Renal cortex interstitium (tissue), 11 donors: ENCODE data around the gene CD80. TPM values are rescaled to one million over a fixed set of nuclear protein-coding genes. Genes with fewer than 3 reads are reported as not detected.

Experiments
- DNase-seq, 11 donors: peaks; one replicate each; pipeline ENCODE4 v3.0.0-alpha.2; 2013; ENCODE audit warnings: low read depth in 9 of 11, low spot score in 4 of 11; ENCODE audit errors: extremely low read depth in 1 of 11
- polyA plus RNA-seq, 3 donors: library from polyadenylated mRNA; unstranded; fragments of 120-200 nt; gene quantifications; one replicate each; pipeline ENCODE4 v1.2.1, GENCODE V29; 2013; ENCODE audit not compliant: insufficient read length in 3 of 3

The CD80 gene
- polyA plus RNA-seq, 3 donors: 0.17 to 0.27 (median 0.17) TPM

DNA sequence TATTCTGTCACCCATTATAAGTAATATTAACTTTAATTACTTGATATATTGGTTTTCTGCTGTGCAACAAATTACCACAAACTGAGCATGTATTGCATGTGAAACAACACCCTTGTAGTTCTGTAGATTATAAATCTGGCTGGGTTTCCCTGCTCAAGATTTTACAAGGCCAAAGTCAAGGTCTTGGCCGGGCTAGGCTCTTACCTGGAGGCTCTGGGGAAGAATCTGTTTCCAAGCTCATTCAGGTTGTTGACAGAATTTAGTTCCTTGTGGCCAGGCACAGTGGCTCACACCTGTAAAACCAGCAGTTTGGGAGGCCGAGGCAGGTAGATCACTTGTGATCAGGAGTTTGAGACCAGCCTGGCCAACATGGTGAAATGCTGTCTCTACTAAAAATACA is 44.8 kb downstream of the CD80 start:
- no peak for DNase-seq

DNA sequence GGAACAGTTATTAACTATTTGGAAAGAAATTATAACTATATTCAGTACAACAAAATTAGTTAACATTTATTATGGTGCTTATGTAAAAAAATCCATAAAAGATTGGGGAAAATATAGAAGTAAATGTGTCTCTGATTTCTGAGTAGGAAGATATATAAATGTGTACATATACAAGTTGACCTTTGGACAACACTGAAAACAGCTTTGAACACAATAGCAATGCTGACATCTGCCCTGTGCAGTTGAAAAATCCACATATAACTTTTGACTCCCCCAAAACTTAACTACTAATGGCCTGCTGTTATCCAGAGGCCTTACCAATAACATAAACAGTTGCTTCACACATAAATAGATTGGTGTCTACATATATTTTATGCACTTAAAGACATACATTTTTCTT is 48.7 kb downstream of the CD80 start:
- no peak for DNase-seq

GRCh38 chr3:119508172-119508845 is 51.1 kb downstream of the CD80 start:
- no peak for DNase-seq

DNA sequence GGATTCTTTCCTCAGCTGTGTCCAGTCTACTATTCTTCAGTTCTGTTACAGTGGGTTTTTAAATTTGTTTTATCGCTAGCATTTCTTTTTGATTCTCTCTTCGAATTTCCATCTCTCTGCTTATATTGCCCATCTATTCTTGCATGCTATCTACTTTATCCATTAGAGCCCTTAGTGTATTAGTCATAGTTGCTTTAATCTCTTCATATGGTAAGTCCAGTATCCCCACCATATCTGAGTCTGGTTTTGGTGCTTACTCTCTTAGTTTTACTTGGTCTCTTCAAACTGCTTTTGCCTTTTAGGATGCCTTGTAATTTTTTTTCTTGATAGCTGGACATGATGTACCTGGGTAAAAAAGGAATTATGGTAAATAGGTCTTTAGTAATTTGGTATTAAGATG is 52.0 kb downstream of the CD80 start:
- no peak for DNase-seq

GRCh38 chr3:119506631-119507030 is 52.8 kb downstream of the CD80 start:
- DNase-seq: no peak

- DNase-seq: no peak
Measured at GRCh38 chr3:119500901-119501300, 58.5 kb downstream of the CD80 start.

- DNase-seq: no peak
Measured at GRCh38 chr3:119500265-119500664, 59.1 kb downstream of the CD80 start.

DNA sequence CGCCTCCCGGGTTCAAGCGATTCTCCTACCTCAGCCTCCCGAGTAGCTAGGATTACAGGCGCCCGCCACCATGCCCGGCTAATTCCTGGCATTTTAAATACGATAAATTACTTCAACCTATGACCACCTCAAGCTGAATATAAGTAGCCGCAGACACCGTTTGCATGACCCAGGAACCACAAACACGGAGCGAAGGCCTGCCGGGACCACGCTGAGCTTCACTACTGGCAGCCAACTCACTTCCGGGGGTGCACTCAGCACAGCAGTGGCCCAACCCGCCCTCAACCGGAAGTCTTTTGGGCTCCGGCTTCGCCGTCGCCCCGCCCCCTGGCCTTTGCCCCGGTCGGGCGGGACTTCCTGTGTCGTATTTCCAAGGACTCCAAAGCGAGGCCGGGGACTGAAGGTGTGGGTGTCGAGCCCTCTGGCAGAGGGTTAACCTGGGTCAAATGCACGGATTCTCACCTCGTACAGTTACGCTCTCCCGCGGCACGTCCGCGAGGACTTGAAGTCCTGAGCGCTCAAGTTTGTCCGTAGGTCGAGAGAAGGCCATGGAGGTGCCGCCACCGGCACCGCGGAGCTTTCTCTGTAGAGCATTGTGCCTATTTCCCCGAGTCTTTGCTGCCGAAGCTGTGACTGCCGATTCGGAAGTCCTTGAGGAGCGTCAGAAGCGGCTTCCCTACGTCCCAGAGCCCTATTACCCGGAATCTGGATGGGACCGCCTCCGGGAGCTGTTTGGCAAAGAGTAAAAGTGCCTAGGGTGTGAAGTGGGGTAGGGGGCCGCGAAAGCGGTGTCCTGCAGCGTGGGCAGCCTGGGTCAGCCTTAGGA is 61.0 kb downstream of the CD80 start, which contains the start of gene TIMMDC1:
TSS of gene TIMMDC1 (plus strand) at position 362 of the 826 bp plus-strand sequence. CDS start at position 549, 187 bp downstream.
- DNase-seq: peak; percentile 93 to 98 (median 96)

- DNase-seq: peak in 1 of 11 donors; percentile 16
Measured at GRCh38 chr3:119497820-119498185, 61.6 kb downstream of the CD80 start.

DNA sequence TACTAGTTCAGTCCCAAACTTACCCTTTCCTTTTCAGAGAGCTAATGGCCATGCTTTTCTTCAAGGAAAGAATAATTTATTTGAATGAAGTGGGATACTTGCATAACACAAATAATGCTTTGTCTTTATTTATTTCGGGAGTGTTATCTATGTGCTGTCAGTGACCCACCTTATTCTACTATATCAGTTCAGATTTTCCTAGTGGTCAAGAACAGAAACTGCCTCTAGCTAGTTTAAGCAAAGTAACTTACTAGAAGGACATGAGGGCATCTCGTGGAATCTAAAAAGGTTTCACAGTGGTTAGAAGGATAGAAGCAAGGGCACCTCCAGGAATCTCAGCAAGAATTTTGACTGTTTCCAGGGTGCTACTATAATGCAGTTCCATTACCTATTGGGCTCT is 64.8 kb downstream of the CD80 start:
- DNase-seq: no peak

DNA sequence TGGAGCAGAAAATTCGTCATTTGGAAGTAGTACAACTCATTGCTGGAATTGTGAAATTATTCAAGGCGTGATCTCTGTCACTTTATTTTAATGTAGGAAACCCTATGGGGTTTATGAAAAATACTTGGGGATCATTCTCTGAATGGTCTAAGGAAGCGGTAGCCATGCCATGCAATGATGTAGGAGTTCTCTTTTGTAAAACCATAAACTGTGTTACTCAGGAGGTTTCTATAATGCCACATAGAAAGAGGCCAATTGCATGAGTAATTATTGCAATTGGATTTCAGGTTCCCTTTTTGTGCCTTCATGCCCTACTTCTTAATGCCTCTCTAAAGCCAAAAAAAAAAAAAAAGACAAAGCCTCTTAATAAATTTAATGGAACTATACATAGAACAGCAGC is 66.6 kb downstream of the CD80 start:
- no peak for DNase-seq

GRCh38 chr3:119492128-119492527 is 67.3 kb downstream of the CD80 start:
- no peak for DNase-seq

DNA sequence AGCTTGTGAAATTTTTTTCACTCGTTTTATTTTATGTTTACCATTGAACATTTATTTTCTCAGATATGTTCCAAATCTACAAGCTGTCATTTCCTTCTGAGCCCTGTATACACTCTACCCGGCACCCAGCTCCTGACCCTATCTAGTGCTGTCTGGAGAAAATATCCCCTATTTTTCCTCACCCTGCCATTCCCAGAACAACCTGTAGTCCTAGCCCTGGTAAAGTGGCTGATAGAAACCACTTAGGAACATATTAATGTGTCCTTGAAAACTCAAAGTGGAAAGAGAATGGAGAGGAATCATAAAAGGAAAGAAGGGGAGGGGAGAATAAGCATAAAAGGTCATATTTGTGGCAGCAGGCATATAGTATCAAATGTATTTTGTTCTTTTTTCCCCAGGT is 69.3 kb downstream of the CD80 start:
- DNase-seq: no peak

GRCh38 chr3:119485563-119485962 is 73.9 kb downstream of the CD80 start:
- DNase-seq: no peak

DNA sequence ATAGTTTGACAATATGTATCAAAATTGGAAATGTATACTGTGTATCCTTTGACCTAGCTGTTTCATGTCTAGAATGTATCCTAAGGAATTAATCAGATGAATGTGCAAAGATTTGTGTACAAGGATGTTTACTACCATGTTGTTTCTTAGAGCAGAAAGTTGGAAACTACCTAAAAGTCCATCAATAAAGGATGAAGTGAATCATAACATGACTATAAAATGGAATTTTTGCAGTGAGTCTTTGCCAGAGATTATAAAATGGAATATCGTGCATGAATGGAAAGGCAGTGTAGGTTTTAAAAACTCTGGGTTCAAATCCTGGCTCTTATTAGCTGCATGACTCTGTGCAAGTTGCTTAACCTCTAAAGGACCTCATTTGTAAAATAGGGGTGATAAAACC is 76.3 kb downstream of the CD80 start:
- DNase-seq: no peak

GRCh38 chr3:119481079-119481478 is 78.3 kb downstream of the CD80 start:
- DNase-seq: no peak

Other genes starting within 250 kb of the CD80 start
- gene TMEM39A, start 96.0 kb downstream of the CD80 start, polyA plus RNA-seq: 10 to 100 TPM; 51.1 to 56.7 (median 53.1) TPM
- 10 to 100 TPM; 22.9 to 28.2 (median 27.7) TPM for gene POGLUT1, start 90.7 kb downstream of the CD80 start, polyA plus RNA-seq
- 100 to 1,000 TPM in 2 of 3 donors, 10 to 100 TPM in 1; 95.8 to 104 (median 103) TPM for gene TIMMDC1, start 61.1 kb downstream of the CD80 start, polyA plus RNA-seq
- 1 to 10 TPM; 6.3 to 7.5 (median 7.0) TPM for gene ADPRH, start 19.9 kb upstream of the CD80 start, polyA plus RNA-seq
- 1 to 10 TPM; 7.1 to 7.4 (median 7.2) TPM for gene PLA1A, start 38.3 kb upstream of the CD80 start, polyA plus RNA-seq
- gene POPDC2, start 101.0 kb upstream of the CD80 start, polyA plus RNA-seq: 1 to 10 TPM; 3.4 to 5.6 (median 5.3) TPM
- gene COX17, start 117.8 kb upstream of the CD80 start, polyA plus RNA-seq: 10 to 100 TPM; 41.4 to 48.1 (median 44.0) TPM
- 10 to 100 TPM; 21.8 to 36.0 (median 22.1) TPM for gene CFAP91, start 143.4 kb upstream of the CD80 start, polyA plus RNA-seq
- gene NR1I2, start 222.5 kb upstream of the CD80 start, polyA plus RNA-seq: 1 to 10 TPM in 1 of 3 donors, under 1 TPM in 2; 0.66 to 1.1 (median 0.84) TPM